Gastrocnemius medialis (tissue), 4 donors: ENCODE measurements around the gene MYO1D. TPM values are rescaled to one million over a fixed set of nuclear protein-coding genes. Genes with fewer than 3 reads are reported as not detected.

Experiments used
- ATAC-seq, 2 donors: fragments of 150-250 bp; one replicate each; pipeline ENCODE4 v1.9.1; 2016
- DNase-seq, 2 donors: peaks; one replicate each; pipeline ENCODE4 v3.0.0-alpha.2; 2019
- H3K27ac ChIP-seq, 4 donors: fragments of 200-600 bp; sonication (generic); 1 replicate in 1 of 4; 2 replicates in 3 of 4; pipeline ENCODE4 v1.5.1; 2016 to 2018; ENCODE audit warnings: mild to moderate bottlenecking in 2 of 4, moderate library complexity in 1 of 4
- H3K27me3 ChIP-seq, 3 donors: fragments of 200-600 bp; sonication (generic) in 2 of 3; 1 replicate in 1 of 3; 2 replicates in 2 of 3; pipeline versions ENCODE4 v1.5.1 to v1.6.0; 2016 to 2019; ENCODE audit warnings: mild to moderate bottlenecking in 1 of 3, moderate library complexity in 1 of 3
- H3K36me3 ChIP-seq, 2 donors: fragments of 200-600 bp; sonication (generic) in 1 of 2; one replicate each; pipeline ENCODE4 v1.5.1; 2017 to 2018
- H3K4me1 ChIP-seq, 2 donors: fragments of 200-600 bp; sonication (generic) in 1 of 2; one replicate each; pipeline ENCODE4 v1.5.1; 2016 to 2017; ENCODE audit warnings: mild to moderate bottlenecking in 2 of 2
- H3K4me3 ChIP-seq, 4 donors: fragments of 200-600 bp; sonication (generic) in 3 of 4; 1 replicate in 1 of 4; 2 replicates in 3 of 4; pipeline ENCODE4 v1.5.1; 2016 to 2019; ENCODE audit warnings: mild to moderate bottlenecking in 2 of 4
- H3K9me3 ChIP-seq, 3 donors: fragments of 200-600 bp; sonication (generic) in 2 of 3; 1 replicate in 1 of 3; 2 replicates in 2 of 3; pipeline ENCODE4 v1.5.1; 2016 to 2019
- CTCF ChIP-seq, 5 experiments: fragments of 450-650 bp in 3 of 5; fragments of 200-600 bp in 2 of 5; sonication (generic) in 2 of 5; IDR thresholded peaks in 4 of 5; conservative IDR thresholded peaks in 1 of 5; 1 replicate in 4 of 5; 2 replicates in 1 of 5; pipeline ENCODE4 v1.5.1; 2016 to 2019; ENCODE audit warnings: antibody characterized with exemption in 5 of 5, mild to moderate bottlenecking in 3 of 5, moderate library complexity in 3 of 5
- POLR2A ChIP-seq, 2 donors: fragments of 450-650 bp; IDR thresholded peaks; one replicate each; pipeline ENCODE4 v1.6.1; 2017; ENCODE audit warnings: antibody characterized with exemption in 2 of 2, mild to moderate bottlenecking in 2 of 2, moderate library complexity in 2 of 2
- in situ Hi-C, 4 donors: fragments of 200-750 bp; cut with MboI; loops; one replicate each; pipeline versions ENCODE4 v1.15.0 to v1.8.0; 2017; ENCODE audit warnings: low sequenced_read_pairs in 4 of 4
- intact Hi-C: fragments of 100-400 bp; cut with DNase I; formaldehyde crosslinking; loops from one replicate; pipeline ENCODE4 v1.15.1; 2023; ENCODE audit warnings: low total_unique reads
- total RNA-seq, 4 donors: library from RNA; depleted of rRNA; stranded (reverse); fragments of >200 nt; gene quantifications; one replicate each; pipeline versions ENCODE4 v1.1.0 to v1.2.3, GENCODE V29; 2016

The MYO1D gene
- total RNA-seq, 4 donors from 2014 or later = 5.8 to 20.1 (median 7.8) TPM

DNA sequence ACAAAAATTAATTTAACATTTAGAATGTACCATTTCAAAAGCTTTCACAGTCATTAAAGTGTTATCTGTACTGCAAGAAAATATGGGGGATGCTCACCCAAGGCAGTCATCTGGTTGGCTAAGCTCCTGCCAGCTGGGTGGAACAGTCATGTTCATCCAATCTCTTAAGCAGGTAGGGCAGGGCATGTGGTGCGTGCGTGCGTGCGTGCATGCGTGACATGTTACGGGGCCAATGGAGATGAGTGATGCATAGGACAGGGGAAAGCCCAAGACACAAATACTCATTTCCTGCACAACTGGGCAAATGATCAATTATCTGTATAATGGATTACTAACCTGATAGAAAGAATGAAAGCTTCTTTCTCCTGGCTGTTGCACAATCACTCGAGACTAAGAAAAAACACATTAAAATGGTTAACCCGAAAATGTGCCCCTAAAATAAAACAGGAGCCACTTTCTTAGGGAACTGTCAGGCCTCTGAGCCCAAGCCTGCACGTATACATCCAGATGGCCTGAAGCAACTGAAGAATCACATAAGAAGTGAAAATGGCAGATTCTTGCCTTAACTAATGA is 104.4 kb downstream of the MYO1D start:
- DNase-seq = no peak
- Histone ChIP-seq H3K36me3 (no peaks in the 10 kb centered on the region), H3K4me3 (no peak overlapping the region), H3K27ac (no peak overlapping the region), H3K4me1 (no peaks in the 10 kb centered on the region), H3K27me3 (no peaks in the 10 kb centered on the region), H3K9me3 (no peaks in the 10 kb centered on the region)
- in situ Hi-C loops = loop anchor here in 1 of 4 donors (25.0 kb wide), 1 partner anchor 310 kb away; no protein-coding TSS in a partner anchor
- TF ChIP-seq POLR2A (IDR thresholded peaks at IDR 0.05) (no peak), CTCF (IDR thresholded peaks at IDR 0.05 in 4 of 5, conservative IDR thresholded peaks at IDR 0.05 in 1 of 5) (no peak)
- intact Hi-C loops = no loop called here
- no peak for ATAC-seq

GRCh38 chr17:32771396-32771795 is 105.5 kb downstream of the MYO1D start:
- intact Hi-C loops = no loop called here
- in situ Hi-C loops = loop anchor here in 1 of 4 donors (25.0 kb wide), 1 partner anchor 309 kb away; no protein-coding TSS in a partner anchor

DNA sequence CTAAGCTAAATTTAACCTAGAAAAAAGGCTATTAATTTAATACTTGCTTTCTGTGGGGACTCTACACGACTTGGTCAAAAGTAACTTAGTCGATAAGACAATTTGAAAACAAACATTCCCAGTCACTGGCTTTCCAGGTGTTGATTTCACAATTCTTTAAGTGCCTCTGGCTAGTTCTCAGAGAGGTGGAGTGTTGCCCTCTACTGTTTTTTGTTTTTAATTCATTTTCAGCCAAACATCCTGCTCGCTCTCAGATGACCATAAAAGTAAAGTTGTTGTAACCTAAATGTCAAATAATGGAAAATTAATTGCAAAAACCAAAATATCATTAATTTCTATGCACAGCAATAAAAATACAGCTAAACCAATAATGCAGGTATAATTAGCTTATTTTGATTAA is 107.1 kb downstream of the MYO1D start:
- H3K36me3 ChIP-seq = no peaks in the 10 kb centered on the region
- no peak overlapping the region for H3K27ac ChIP-seq
- H3K9me3 ChIP-seq = no peaks in the 10 kb centered on the region
- intact Hi-C loops (no loop called here), in situ Hi-C loops (loop anchor here in 1 of 4 donors (25.0 kb wide), 1 partner anchor 308 kb away; no protein-coding TSS in a partner anchor)
- H3K4me1 ChIP-seq = no peaks in the 10 kb centered on the region
- no peak for TF ChIP-seq POLR2A (IDR thresholded peaks at IDR 0.05)
- TF ChIP-seq CTCF (IDR thresholded peaks at IDR 0.05 in 4 of 5, conservative IDR thresholded peaks at IDR 0.05 in 1 of 5) = no peak
- ATAC-seq = no peak
- H3K4me3 ChIP-seq = no peak overlapping the region
- no peak for DNase-seq
- H3K27me3 ChIP-seq = no peaks in the 10 kb centered on the region

More at GRCh38 chr17:32771396-32771795, 105.5 kb downstream of the MYO1D start:
- Histone ChIP-seq H3K27me3 (no peaks in the 10 kb centered on the region), H3K4me1 (no peaks in the 10 kb centered on the region), H3K27ac (no peak overlapping the region), H3K9me3 (no peaks in the 10 kb centered on the region), H3K4me3 (no peak overlapping the region), H3K36me3 (no peaks in the 10 kb centered on the region)
- ATAC-seq = no peak
- DNase-seq = no peak
- TF ChIP-seq CTCF (IDR thresholded peaks at IDR 0.05 in 4 of 5, conservative IDR thresholded peaks at IDR 0.05 in 1 of 5) = no peak
- TF ChIP-seq POLR2A (IDR thresholded peaks at IDR 0.05) = no peak

DNA sequence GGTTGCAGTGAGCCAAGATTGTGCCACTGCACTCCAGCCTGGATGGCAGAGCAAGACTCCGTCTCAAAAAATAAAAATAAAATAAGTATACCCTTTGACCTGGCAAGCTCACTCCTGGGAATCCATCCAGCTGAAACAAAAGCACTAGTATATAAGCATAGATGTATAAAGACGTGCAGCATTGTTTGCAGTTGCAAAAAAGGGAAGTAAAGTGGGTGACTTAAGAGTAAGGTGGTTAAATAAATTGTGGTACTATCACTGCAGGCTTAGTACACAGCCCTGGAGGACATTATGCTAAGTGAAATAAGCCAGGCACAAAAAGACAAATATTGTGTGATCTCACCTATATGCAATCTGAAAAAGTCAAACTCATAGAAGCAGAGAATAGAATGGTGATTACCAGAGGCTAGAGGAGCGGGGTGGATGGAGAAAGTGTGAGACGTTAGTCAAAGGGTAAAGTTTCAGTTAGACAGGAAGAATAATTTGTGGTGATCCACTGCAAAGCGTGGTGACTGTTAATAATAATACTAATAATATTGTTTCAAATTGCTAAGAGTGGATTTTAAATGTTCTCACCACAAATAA is 113.0 kb downstream of the MYO1D start:
- Histone ChIP-seq H3K27ac (no peak overlapping the region), H3K27me3 (no peaks in the 10 kb centered on the region), H3K36me3 (no peaks in the 10 kb centered on the region), H3K4me1 (no peaks in the 10 kb centered on the region), H3K9me3 (no peaks in the 10 kb centered on the region), H3K4me3 (no peak overlapping the region)
- DNase-seq (no peak), ATAC-seq (no peak)
- intact Hi-C loops (no loop called here), in situ Hi-C loops (loop anchor here in 1 of 4 donors (25.0 kb wide), 1 partner anchor 302 kb away; no protein-coding TSS in a partner anchor)
- no peak for TF ChIP-seq POLR2A (IDR thresholded peaks at IDR 0.05)
- TF ChIP-seq CTCF (IDR thresholded peaks at IDR 0.05 in 4 of 5, conservative IDR thresholded peaks at IDR 0.05 in 1 of 5) = no peak
